Common myeloid progenitor, CD34-positive (primary cell): ENCODE results near the gene DENND5B.

Source experiments
- CTCF ChIA-PET: fragments of 350-600 bp; sonication (Branson Sonifier 250); formaldehyde crosslinking; loops from one replicate; lab custom pipeline; 2021; ENCODE audit warnings: antibody characterized with exemption; lab: Charles Lee
- POLR2A ChIA-PET: fragments of 350-600 bp; sonication (Branson Sonifier 250); formaldehyde crosslinking; loops from one replicate; lab custom pipeline; 2021; ENCODE audit warnings: antibody characterized with exemption; lab: Charles Lee
- DNase-seq, 3 donors: peaks; one replicate each; pipeline versions ENCODE4 v3.0.0 to v3.0.0-alpha.2; 2013
- H3K27ac ChIP-seq, 2 experiments: 1 replicate in 1 of 2; 2 replicates in 1 of 2; pipeline ENCODE4 v1.7.0; 2013; ENCODE audit warnings: inconsistent platforms in 2 of 2, low read length in 2 of 2, mild to moderate bottlenecking in 2 of 2, low read depth in 1 of 2, moderate library complexity in 1 of 2; ENCODE audit not compliant: severe bottlenecking in 2 of 2, insufficient read depth in 1 of 2, poor library complexity in 1 of 2
- H3K27me3 ChIP-seq, 5 experiments: replicated peaks in 2 of 5; 1 replicate in 3 of 5; 2 replicates in 2 of 5; pipeline versions ENCODE4 v1.6.1 to v1.7.0; 2013; ENCODE audit warnings: low read length in 4 of 5, mild to moderate bottlenecking in 2 of 5, moderate library complexity in 2 of 5, inconsistent platforms in 1 of 5; ENCODE audit not compliant: insufficient read depth in 5 of 5, control insufficient read depth in 4 of 5
- H3K36me3 ChIP-seq, 4 experiments: 1 replicate in 2 of 4; 2 replicates in 2 of 4; pipeline versions ENCODE4 v1.6.1 to v1.7.0; 2013; ENCODE audit warnings: low read length in 3 of 4, control low read depth in 1 of 4, mild to moderate bottlenecking in 1 of 4; ENCODE audit not compliant: control insufficient read depth in 4 of 4, insufficient read depth in 4 of 4
- H3K4me1 ChIP-seq, 4 experiments: 1 replicate in 3 of 4; 2 replicates in 1 of 4; pipeline versions ENCODE4 v1.6.1 to v1.7.1; 2013; ENCODE audit warnings: low read length in 3 of 4, mild to moderate bottlenecking in 3 of 4, control low read depth in 1 of 4, inconsistent platforms in 1 of 4, moderate library complexity in 1 of 4; ENCODE audit not compliant: control insufficient read depth in 4 of 4, insufficient read depth in 4 of 4; ENCODE audit errors: control extremely low read depth in 1 of 4
- H3K4me3 ChIP-seq, 7 experiments: 1 replicate in 4 of 7; 2 replicates in 3 of 7; pipeline versions ENCODE4 v1.5.1 to v1.7.0; 2013; ENCODE audit warnings: mild to moderate bottlenecking in 7 of 7, low read length in 6 of 7, moderate library complexity in 6 of 7, inconsistent platforms in 2 of 7, low read depth in 2 of 7, control low read depth in 1 of 7; ENCODE audit not compliant: insufficient read depth in 4 of 7, control insufficient read depth in 1 of 7; ENCODE audit errors: extremely low read depth in 1 of 7
- H3K9me3 ChIP-seq, 5 experiments: 1 replicate in 4 of 5; 2 replicates in 1 of 5; pipeline versions ENCODE4 v1.6.1 to v1.7.1; 2013; ENCODE audit warnings: low read length in 4 of 5, mild to moderate bottlenecking in 2 of 5, inconsistent platforms in 1 of 5, low read depth in 1 of 5, moderate library complexity in 1 of 5; ENCODE audit not compliant: control insufficient read depth in 4 of 5, insufficient read depth in 2 of 5; ENCODE audit errors: control extremely low read depth in 1 of 5
- WGBS: methylation state at CpG from one replicate; pipeline ENCODE4 v1.1.5; 2013; ENCODE audit not compliant: insufficient coverage; 5-methylcytosine and 5-hydroxymethylcytosine counted together

Gene DENND5B

GRCh38 chr12:31605531-31605930 is 14.6 kb upstream of the DENND5B start:
- H3K9me3 ChIP-seq: peaks cover 0 to 21% (median 14%) of the 10 kb centered on the region in 5 experiments
- H3K27me3 ChIP-seq: no peaks in the 10 kb centered on the region
- WGBS: 100% methylated on average over 2 of the region's 2 CpGs
- H3K27ac ChIP-seq: no peak overlapping the region
- H3K4me3 ChIP-seq: no peak overlapping the region
- POLR2A ChIA-PET: no interaction called here
- no peak for DNase-seq
- CTCF ChIA-PET: interaction anchor here (0.8 kb wide), 1 partner anchor 203 kb away, joined by 3 read pairs; no protein-coding TSS in a partner anchor
- H3K4me1 ChIP-seq: no peaks in the 10 kb centered on the region
- H3K36me3 ChIP-seq: no peaks in the 10 kb centered on the region

GRCh38 chr12:31603546-31604009 is 12.6 kb upstream of the DENND5B start:
- Histone ChIP-seq H3K9me3 (peaks cover 0 to 12% (median 8%) of the 10 kb centered on the region in 5 experiments), H3K4me3 (no peak overlapping the region), H3K27ac (no peak overlapping the region), H3K4me1 (peaks cover 0 to 3% (median 0%) of the 10 kb centered on the region in 4 experiments), H3K36me3 (no peaks in the 10 kb centered on the region), H3K27me3 (no peaks in the 10 kb centered on the region)
- 100% methylated on average over 1 of the region's 3 CpGs for WGBS
- no peak for DNase-seq
- ChIA-PET POLR2A (no interaction called here), CTCF (no interaction called here)

- Histone ChIP-seq H3K4me1 (peaks cover 0 to 3% (median 0%) of the 10 kb centered on the region in 4 experiments), H3K36me3 (no peaks in the 10 kb centered on the region), H3K4me3 (no peak overlapping the region), H3K27ac (no peak overlapping the region), H3K27me3 (no peaks in the 10 kb centered on the region), H3K9me3 (no peaks in the 10 kb centered on the region)
- ChIA-PET CTCF (no interaction called here), POLR2A (interaction anchor here (0.6 kb wide), 1 partner anchor 21 kb away, joined by 3 read pairs; no protein-coding TSS in a partner anchor)
- no peak for DNase-seq
- 100% methylated on average over 2 of the region's 4 CpGs for WGBS
These were observed 9.8 kb upstream of the DENND5B start for GRCh38 chr12:31600750-31601149.

- H3K4me1 ChIP-seq: peaks cover 0 to 3% (median 0%) of the 10 kb centered on the region in 4 experiments
- no peaks in the 10 kb centered on the region for H3K9me3 ChIP-seq
- H3K27me3 ChIP-seq: no peaks in the 10 kb centered on the region
- H3K36me3 ChIP-seq: no peaks in the 10 kb centered on the region
- POLR2A ChIA-PET: no interaction called here
- no peak overlapping the region for H3K4me3 ChIP-seq
- CTCF ChIA-PET: no interaction called here
- H3K27ac ChIP-seq: no peak overlapping the region
- DNase-seq: no peak
- 100% methylated on average over 1 of the region's 5 CpGs for WGBS
These were observed 9.3 kb upstream of the DENND5B start for GRCh38 chr12:31600252-31600651.

GRCh38 chr12:31599053-31599452 is 8.1 kb upstream of the DENND5B start:
- no peak overlapping the region for H3K4me3 ChIP-seq
- ChIA-PET POLR2A (no interaction called here), CTCF (interaction anchor here (0.7 to 1.1 kb wide), 2 partner anchors 10 to 327 kb away, joined by 3 read pairs; no protein-coding TSS in a partner anchor)
- H3K36me3 ChIP-seq: no peaks in the 10 kb centered on the region
- peak in 2 of 3 donors; percentile 34 to 49 for DNase-seq
- peaks cover 0 to 2% (median 0%) of the 10 kb centered on the region in 5 experiments for H3K27me3 ChIP-seq
- H3K9me3 ChIP-seq: no peaks in the 10 kb centered on the region
- no peak overlapping the region for H3K27ac ChIP-seq
- H3K4me1 ChIP-seq: peaks cover 0 to 3% (median 0%) of the 10 kb centered on the region in 4 experiments
- WGBS: 88% methylated on average over 4 of the region's 4 CpGs

- ChIA-PET POLR2A (no interaction called here), CTCF (no interaction called here)
- 96% methylated on average over 4 of the region's 8 CpGs for WGBS
- Histone ChIP-seq H3K4me1 (peaks cover 0 to 3% (median 0%) of the 10 kb centered on the region in 4 experiments), H3K9me3 (no peaks in the 10 kb centered on the region), H3K36me3 (no peaks in the 10 kb centered on the region), H3K27ac (no peak overlapping the region), H3K4me3 (no peak overlapping the region), H3K27me3 (peaks cover 0 to 2% (median 0%) of the 10 kb centered on the region in 5 experiments)
- no peak for DNase-seq
These were observed 6.1 kb upstream of the DENND5B start for GRCh38 chr12:31597066-31597465.

- POLR2A ChIA-PET: no interaction called here
- CTCF ChIA-PET: no interaction called here
- H3K4me1 ChIP-seq: peaks cover 3 to 10% (median 7%) of the 10 kb centered on the region in 4 experiments
- WGBS: 93% methylated on average over 3 of the region's 5 CpGs
- peaks cover 0 to 2% (median 0%) of the 10 kb centered on the region in 5 experiments for H3K27me3 ChIP-seq
- DNase-seq: no peak
- no peak overlapping the region for H3K4me3 ChIP-seq
- no peak overlapping the region for H3K27ac ChIP-seq
- H3K9me3 ChIP-seq: no peaks in the 10 kb centered on the region
- no peaks in the 10 kb centered on the region for H3K36me3 ChIP-seq
These were observed 3.7 kb upstream of the DENND5B start for GRCh38 chr12:31594681-31595080.
